Gastrocnemius medialis (tissue), 4 donors: Measurements from ENCODE around the gene TRIOBP. TPM values are rescaled to one million over a fixed set of nuclear protein-coding genes. Genes with fewer than 3 reads are reported as not detected.
A peak's percentile ranks its signal among the peaks of the same experiment; 100 is the strongest.

ENCODE experiments used
- ATAC-seq, 2 donors: fragments of 150-250 bp; one replicate each; pipeline ENCODE4 v1.9.1; 2016
- DNase-seq, 2 donors: peaks; one replicate each; pipeline ENCODE4 v3.0.0-alpha.2; 2019
- H3K27ac ChIP-seq, 4 donors: fragments of 200-600 bp; sonication (generic); 1 replicate in 1 of 4; 2 replicates in 3 of 4; pipeline ENCODE4 v1.5.1; 2016 to 2018; ENCODE audit warnings: mild to moderate bottlenecking in 2 of 4, moderate library complexity in 1 of 4
- H3K27me3 ChIP-seq, 3 donors: fragments of 200-600 bp; sonication (generic) in 2 of 3; 1 replicate in 1 of 3; 2 replicates in 2 of 3; pipeline versions ENCODE4 v1.5.1 to v1.6.0; 2016 to 2019; ENCODE audit warnings: mild to moderate bottlenecking in 1 of 3, moderate library complexity in 1 of 3
- H3K36me3 ChIP-seq, 2 donors: fragments of 200-600 bp; sonication (generic) in 1 of 2; one replicate each; pipeline ENCODE4 v1.5.1; 2017 to 2018
- H3K4me1 ChIP-seq, 2 donors: fragments of 200-600 bp; sonication (generic) in 1 of 2; one replicate each; pipeline ENCODE4 v1.5.1; 2016 to 2017; ENCODE audit warnings: mild to moderate bottlenecking in 2 of 2
- H3K4me3 ChIP-seq, 4 donors: fragments of 200-600 bp; sonication (generic) in 3 of 4; 1 replicate in 1 of 4; 2 replicates in 3 of 4; pipeline ENCODE4 v1.5.1; 2016 to 2019; ENCODE audit warnings: mild to moderate bottlenecking in 2 of 4
- H3K9me3 ChIP-seq, 3 donors: fragments of 200-600 bp; sonication (generic) in 2 of 3; 1 replicate in 1 of 3; 2 replicates in 2 of 3; pipeline ENCODE4 v1.5.1; 2016 to 2019
- POLR2A ChIP-seq, 2 donors: fragments of 450-650 bp; IDR thresholded peaks; one replicate each; pipeline ENCODE4 v1.6.1; 2017; ENCODE audit warnings: antibody characterized with exemption in 2 of 2, mild to moderate bottlenecking in 2 of 2, moderate library complexity in 2 of 2
- in situ Hi-C, 4 donors: fragments of 200-750 bp; cut with MboI; loops; one replicate each; pipeline versions ENCODE4 v1.15.0 to v1.8.0; 2017; ENCODE audit warnings: low sequenced_read_pairs in 4 of 4
- intact Hi-C: fragments of 100-400 bp; cut with DNase I; formaldehyde crosslinking; loops from one replicate; pipeline ENCODE4 v1.15.1; 2023; ENCODE audit warnings: low total_unique reads
- total RNA-seq, 4 donors: library from RNA; depleted of rRNA; stranded (reverse); fragments of >200 nt; gene quantifications; one replicate each; pipeline versions ENCODE4 v1.1.0 to v1.2.3, GENCODE V29; 2016
- TF ChIP-seq, protein P1 (sequence below), 5 experiments: fragments of 450-650 bp in 3 of 5; fragments of 200-600 bp in 2 of 5; sonication (generic) in 2 of 5; IDR thresholded peaks in 4 of 5; conservative IDR thresholded peaks in 1 of 5; 1 replicate in 4 of 5; 2 replicates in 1 of 5; pipeline ENCODE4 v1.5.1; 2016 to 2019; ENCODE audit warnings: antibody characterized with exemption in 5 of 5, mild to moderate bottlenecking in 3 of 5, moderate library complexity in 3 of 5

Gene TRIOBP
- total RNA-seq, 4 donors from 2014 or later: 21.7 to 38.2 (median 30.3) TPM

DNA sequence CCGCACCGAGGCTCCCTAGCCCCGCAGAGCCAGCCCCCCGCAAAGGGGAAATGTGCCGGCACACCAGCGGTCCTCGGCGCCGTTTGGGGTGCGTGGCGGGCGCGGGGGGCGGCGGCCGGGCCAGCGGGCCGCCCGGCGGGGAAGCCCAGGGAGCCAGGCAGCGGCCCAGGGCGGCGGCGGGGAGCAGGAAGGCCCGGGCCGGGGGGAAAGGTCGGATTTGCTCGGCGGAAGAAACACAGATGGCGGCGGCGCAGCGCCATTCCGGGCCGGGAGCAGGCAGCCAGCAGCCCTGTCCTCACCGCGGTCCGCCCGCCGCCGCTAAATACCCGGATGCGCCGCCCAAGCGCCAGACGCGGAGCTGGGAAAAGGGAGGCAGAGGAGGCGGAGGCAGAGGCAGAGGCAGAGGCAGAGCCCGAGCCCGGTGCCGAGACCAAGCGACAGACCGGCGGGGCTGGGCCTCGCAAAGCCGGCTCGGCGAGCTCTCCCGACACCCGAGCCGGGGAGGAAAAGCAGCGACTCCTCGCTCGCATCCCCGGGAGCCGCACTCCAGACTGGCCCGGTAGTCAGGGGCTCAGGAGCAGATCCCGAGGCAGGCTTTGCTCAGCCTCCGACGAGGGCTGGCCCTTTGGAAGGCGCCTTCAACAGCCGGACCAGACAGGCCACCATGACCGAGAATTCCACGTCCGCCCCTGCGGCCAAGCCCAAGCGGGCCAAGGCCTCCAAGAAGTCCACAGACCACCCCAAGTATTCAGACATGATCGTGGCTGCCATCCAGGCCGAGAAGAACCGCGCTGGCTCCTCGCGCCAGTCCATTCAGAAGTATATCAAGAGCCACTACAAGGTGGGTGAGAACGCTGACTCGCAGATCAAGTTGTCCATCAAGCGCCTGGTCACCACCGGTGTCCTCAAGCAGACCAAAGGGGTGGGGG is 108.3 kb downstream of the TRIOBP start:
- peaks cover 17 to 22% of the 10 kb centered on the region in 2 donors for H3K4me1 ChIP-seq
- peak; percentile 64 to 67 for ATAC-seq
- no peaks in the 10 kb centered on the region for H3K36me3 ChIP-seq
- no peaks in the 10 kb centered on the region for H3K27me3 ChIP-seq
- intact Hi-C loops (loop anchor here (2.0 to 5.0 kb wide), 2 partner anchors 58 to 128 kb away; partner anchors contain the start of gene LGALS1), in situ Hi-C loops (loop anchor here in 1 of 4 donors (25.0 kb wide), 1 partner anchor 157 kb away; the partner anchor contains the start of genes C22orf23 and POLR2F)
- DNase-seq: peak; percentile 80 to 88
- H3K27ac ChIP-seq: peak overlapping the region; percentile 91 to 95 (median 94)
- TF ChIP-seq POLR2A (IDR thresholded peaks at IDR 0.05): peak; percentile 90 to 94
- TF ChIP-seq, protein P1, sequence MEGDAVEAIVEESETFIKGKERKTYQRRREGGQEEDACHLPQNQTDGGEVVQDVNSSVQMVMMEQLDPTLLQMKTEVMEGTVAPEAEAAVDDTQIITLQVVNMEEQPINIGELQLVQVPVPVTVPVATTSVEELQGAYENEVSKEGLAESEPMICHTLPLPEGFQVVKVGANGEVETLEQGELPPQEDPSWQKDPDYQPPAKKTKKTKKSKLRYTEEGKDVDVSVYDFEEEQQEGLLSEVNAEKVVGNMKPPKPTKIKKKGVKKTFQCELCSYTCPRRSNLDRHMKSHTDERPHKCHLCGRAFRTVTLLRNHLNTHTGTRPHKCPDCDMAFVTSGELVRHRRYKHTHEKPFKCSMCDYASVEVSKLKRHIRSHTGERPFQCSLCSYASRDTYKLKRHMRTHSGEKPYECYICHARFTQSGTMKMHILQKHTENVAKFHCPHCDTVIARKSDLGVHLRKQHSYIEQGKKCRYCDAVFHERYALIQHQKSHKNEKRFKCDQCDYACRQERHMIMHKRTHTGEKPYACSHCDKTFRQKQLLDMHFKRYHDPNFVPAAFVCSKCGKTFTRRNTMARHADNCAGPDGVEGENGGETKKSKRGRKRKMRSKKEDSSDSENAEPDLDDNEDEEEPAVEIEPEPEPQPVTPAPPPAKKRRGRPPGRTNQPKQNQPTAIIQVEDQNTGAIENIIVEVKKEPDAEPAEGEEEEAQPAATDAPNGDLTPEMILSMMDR (IDR thresholded peaks at IDR 0.05 in 4 of 5, conservative IDR thresholded peaks at IDR 0.05 in 1 of 5): peak in 1 of 5 experiments; percentile 12
- H3K9me3 ChIP-seq: no peaks in the 10 kb centered on the region
- peak overlapping the region; percentile 76 to 87 (median 82) for H3K4me3 ChIP-seq

GRCh38 chr22:37805810-37806277 is 109.0 kb downstream of the TRIOBP start:
- in situ Hi-C loops (loop anchor here in 1 of 4 donors (25.0 kb wide), 1 partner anchor 156 kb away; the partner anchor contains the start of genes C22orf23 and POLR2F), intact Hi-C loops (loop anchor here (2.0 to 5.0 kb wide), 2 partner anchors 59 to 129 kb away; partner anchors contain the start of gene LGALS1)
- Histone ChIP-seq H3K4me1 (peaks cover 17 to 22% of the 10 kb centered on the region in 2 donors), H3K4me3 (peak overlapping the region; percentile 76 to 87 (median 82)), H3K27ac (peak overlapping the region; percentile 91 to 95 (median 94)), H3K9me3 (no peaks in the 10 kb centered on the region), H3K27me3 (no peaks in the 10 kb centered on the region), H3K36me3 (no peaks in the 10 kb centered on the region)
- DNase-seq (no peak), ATAC-seq (no peak)
- TF ChIP-seq POLR2A (IDR thresholded peaks at IDR 0.05): no peak
- TF ChIP-seq, protein P1 (IDR thresholded peaks at IDR 0.05 in 4 of 5, conservative IDR thresholded peaks at IDR 0.05 in 1 of 5): no peak

DNA sequence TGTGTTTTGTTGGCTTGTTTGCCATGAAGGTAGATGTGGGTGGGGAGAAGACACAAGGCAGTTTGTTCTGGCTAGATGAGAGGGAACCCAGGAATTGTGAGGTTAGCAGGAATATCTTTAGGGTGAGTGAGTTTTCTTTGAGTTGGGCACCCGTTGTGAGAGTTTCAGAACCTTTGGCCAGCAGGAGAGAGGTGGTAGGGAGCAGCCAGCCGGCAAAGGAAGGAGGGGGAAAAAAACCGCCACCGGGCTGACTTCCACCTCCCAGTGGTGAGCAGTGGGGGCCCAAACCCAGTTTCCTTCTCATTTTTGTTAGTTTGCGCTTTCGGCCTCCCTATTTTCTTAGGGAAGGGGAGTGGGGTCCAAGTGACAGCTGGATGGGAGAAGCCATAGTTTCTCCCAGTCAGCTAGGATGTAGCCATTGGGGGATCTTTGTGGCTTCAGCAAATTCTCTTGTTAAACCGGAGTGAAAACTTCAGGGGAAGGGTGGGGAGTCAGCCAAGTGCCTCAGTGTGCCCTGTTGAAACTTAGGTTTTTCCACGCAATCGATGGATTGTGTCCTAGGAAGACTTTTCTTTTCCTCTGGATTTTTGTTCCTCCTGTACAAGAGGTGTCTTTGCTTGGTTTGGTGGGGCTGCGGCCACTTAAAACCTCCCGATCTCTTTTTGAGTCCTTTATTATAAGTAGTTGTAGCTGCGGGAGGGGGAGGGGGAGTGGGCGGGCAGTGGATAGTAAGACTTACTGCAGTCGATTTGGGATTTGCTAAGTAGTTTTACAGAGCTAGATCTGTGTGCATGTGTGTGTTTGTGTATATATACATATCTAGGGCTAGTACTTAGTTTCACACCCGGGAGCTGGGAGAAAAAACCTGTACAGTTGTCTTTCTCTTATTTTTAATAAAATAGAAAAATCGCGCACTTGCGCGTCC is 109.8 kb downstream of the TRIOBP start:
- Histone ChIP-seq H3K27ac (peak overlapping the region; percentile 91 to 95 (median 94)), H3K9me3 (no peaks in the 10 kb centered on the region), H3K4me3 (peak overlapping the region; percentile 76 to 87 (median 82)), H3K36me3 (no peaks in the 10 kb centered on the region), H3K27me3 (no peaks in the 10 kb centered on the region), H3K4me1 (peaks cover 17 to 22% of the 10 kb centered on the region in 2 donors)
- in situ Hi-C loops (loop anchor here in 1 of 4 donors (25.0 kb wide), 1 partner anchor 156 kb away; the partner anchor contains the start of genes C22orf23 and POLR2F), intact Hi-C loops (loop anchor here (1.0 to 5.0 kb wide), 2 partner anchors 38 to 129 kb away; partner anchors contain the start of genes ANKRD54 and LGALS1)
- DNase-seq (no peak), ATAC-seq (no peak)
- TF ChIP-seq POLR2A (IDR thresholded peaks at IDR 0.05): no peak
- TF ChIP-seq, protein P1 (IDR thresholded peaks at IDR 0.05 in 4 of 5, conservative IDR thresholded peaks at IDR 0.05 in 1 of 5): no peak
